Naive thymus-derived CD8-positive, alpha-beta T cell (primary cell): ENCODE results near the gene KCTD1. TPM values are rescaled to one million over a fixed set of nuclear protein-coding genes. Genes with fewer than 3 reads are reported as not detected.

Experiments used
- ATAC-seq, 2 donors: fragments of 150-1000 bp; cut with Tn5 transposase in 1 of 2; sonication (Bioruptor Pico), chemical (Tn5 transposase) in 1 of 2; 1 replicate in 1 of 2; 2 replicates in 1 of 2; pipeline ENCODE4 v1.10.0; 2021; ENCODE audit warnings: mild to moderate bottlenecking in 2 of 2, moderate library complexity in 2 of 2
- POLR2A ChIA-PET: fragments of 350-600 bp; sonication (Branson Sonifier 250); formaldehyde crosslinking; loops from one replicate; lab custom pipeline; 2021; ENCODE audit warnings: antibody characterized with exemption; lab: Charles Lee
- DNase-seq, 10 donors: peaks; one replicate each; pipeline versions ENCODE4 v3.0.0 to v3.0.0-alpha.2; 2020 to 2022
- H3K27ac Mint-ChIP-seq, 10 donors: one replicate each; pipeline ENCODE4 v1.8.0; 2020 to 2022; ENCODE audit warnings: mild to moderate bottlenecking in 10 of 10, mixed read lengths in 10 of 10, moderate library complexity in 4 of 10, inconsistent platforms in 1 of 10
- H3K27me3 Mint-ChIP-seq, 5 donors: one replicate each; pipeline ENCODE4 v1.8.0; 2021 to 2022; ENCODE audit warnings: mixed read lengths in 5 of 5
- H3K36me3 Mint-ChIP-seq, 3 donors: one replicate each; pipeline ENCODE4 v1.8.0; 2020 to 2022; ENCODE audit warnings: mixed read lengths in 3 of 3, mild to moderate bottlenecking in 2 of 3, inconsistent platforms in 1 of 3
- H3K4me1 Mint-ChIP-seq, 4 donors: one replicate each; pipeline ENCODE4 v1.8.0; 2021 to 2022; ENCODE audit warnings: mixed read lengths in 4 of 4
- H3K4me3 Mint-ChIP-seq, 10 donors: one replicate each; pipeline ENCODE4 v1.8.0; 2020 to 2022; ENCODE audit warnings: mild to moderate bottlenecking in 10 of 10, mixed read lengths in 10 of 10, moderate library complexity in 6 of 10, inconsistent platforms in 1 of 10
- H3K9me3 Mint-ChIP-seq, 9 donors: one replicate each; pipeline ENCODE4 v1.8.0; 2020 to 2022; ENCODE audit warnings: mixed read lengths in 9 of 9, mild to moderate bottlenecking in 3 of 9, inconsistent platforms in 1 of 9, moderate library complexity in 1 of 9
- polyA plus RNA-seq, 3 donors: library from polyadenylated mRNA; unstranded; fragments of 300-500 nt; fragmentation: Illumina TruSeq; gene quantifications; one replicate each; pipeline ENCODE4 v1.2.3, GENCODE V29; 2021
- total RNA-seq, 8 experiments: library from RNA in 2 of 8; stranded (reverse) in 2 of 8; gene quantifications; one replicate each; pipeline ENCODE4 v1.2.3 and lab custom pipeline; 2021 to 2026

KCTD1 gene
- total and polyA plus RNA-seq, 5 experiments from 2014 or later = 0.08 to 3.6 (median 0.81) TPM

GRCh38 chr18:26546170-26546874 is 2.0 kb downstream of the KCTD1 start:
- Mint-ChIP-seq H3K9me3 (peaks cover 0 to 3% (median 0%) of the 10 kb centered on the region in 9 donors), H3K27ac (no peak overlapping the region), H3K4me3 (peak overlapping the region; percentile 51 to 84 (median 73)), H3K36me3 (peaks cover 0 to 2% (median 0%) of the 10 kb centered on the region in 3 donors), H3K27me3 (peaks cover 1 to 17% (median 8%) of the 10 kb centered on the region in 5 donors), H3K4me1 (peaks cover 6 to 51% (median 50%) of the 10 kb centered on the region in 4 donors)
- POLR2A ChIA-PET = interaction anchor here (0.8 kb wide), 1 partner anchor 10 kb away, joined by 3 read pairs; no protein-coding TSS in a partner anchor
- ATAC-seq (no peak), DNase-seq (no peak)

- H3K27me3 Mint-ChIP-seq = peaks cover 0 to 11% (median 4%) of the 10 kb centered on the region in 5 donors
- H3K4me3 Mint-ChIP-seq = peak overlapping the region in 8 of 10 donors; percentile 5 to 84 (median 45)
- peaks cover 0 to 3% (median 0%) of the 10 kb centered on the region in 9 donors for H3K9me3 Mint-ChIP-seq
- H3K27ac Mint-ChIP-seq = no peak overlapping the region
- H3K36me3 Mint-ChIP-seq = peaks cover 0 to 3% (median 0%) of the 10 kb centered on the region in 3 donors
- H3K4me1 Mint-ChIP-seq = peaks cover 6 to 54% (median 51%) of the 10 kb centered on the region in 4 donors
- no peak for DNase-seq
- no peak for ATAC-seq
- POLR2A ChIA-PET = no interaction called here
These were observed 2.8 kb downstream of the KCTD1 start for GRCh38 chr18:26545335-26546123.

- POLR2A ChIA-PET = no interaction called here
- peak overlapping the region in 5 of 10 donors; percentile 5 to 52 (median 22) for H3K4me3 Mint-ChIP-seq
These were observed 3.9 kb downstream of the KCTD1 start for GRCh38 chr18:26544451-26544850.

GRCh38 chr18:26543373-26543772 is 5.0 kb downstream of the KCTD1 start:
- Mint-ChIP-seq H3K4me1 (peaks cover 4 to 59% (median 49%) of the 10 kb centered on the region in 4 donors), H3K4me3 (peak overlapping the region in 1 of 10 donors; percentile 3), H3K27me3 (peaks cover 0 to 2% (median 0%) of the 10 kb centered on the region in 5 donors), H3K27ac (no peak overlapping the region), H3K36me3 (peaks cover 0 to 3% (median 0%) of the 10 kb centered on the region in 3 donors), H3K9me3 (peaks cover 0 to 3% (median 0%) of the 10 kb centered on the region in 9 donors)
- POLR2A ChIA-PET = no interaction called here
- DNase-seq (no peak), ATAC-seq (no peak)

More at GRCh38 chr18:26544451-26544850, 3.9 kb downstream of the KCTD1 start:
- peaks cover 4 to 51% (median 45%) of the 10 kb centered on the region in 4 donors for H3K4me1 Mint-ChIP-seq
- peaks cover 0 to 3% (median 0%) of the 10 kb centered on the region in 5 donors for H3K27me3 Mint-ChIP-seq
- H3K9me3 Mint-ChIP-seq = peaks cover 0 to 3% (median 0%) of the 10 kb centered on the region in 9 donors
- ATAC-seq (no peak), DNase-seq (no peak)
- no peak overlapping the region for H3K27ac Mint-ChIP-seq
- H3K36me3 Mint-ChIP-seq = peaks cover 0 to 3% (median 0%) of the 10 kb centered on the region in 3 donors

GRCh38 chr18:26540043-26540628 is 8.2 kb downstream of the KCTD1 start:
- POLR2A ChIA-PET = no interaction called here

GRCh38 chr18:26538524-26538923 is 9.8 kb downstream of the KCTD1 start:
- no peak overlapping the region for H3K27ac Mint-ChIP-seq
- no peaks in the 10 kb centered on the region for H3K9me3 Mint-ChIP-seq
- no peaks in the 10 kb centered on the region for H3K27me3 Mint-ChIP-seq
- H3K36me3 Mint-ChIP-seq = peaks cover 0 to 3% (median 0%) of the 10 kb centered on the region in 3 donors
- POLR2A ChIA-PET = no interaction called here
- peaks cover 3 to 32% (median 15%) of the 10 kb centered on the region in 4 donors for H3K4me1 Mint-ChIP-seq
- no peak for DNase-seq
- no peak for ATAC-seq
- no peak overlapping the region for H3K4me3 Mint-ChIP-seq

More at GRCh38 chr18:26540043-26540628, 8.2 kb downstream of the KCTD1 start:
- no peak for DNase-seq
- no peaks in the 10 kb centered on the region for H3K9me3 Mint-ChIP-seq
- H3K36me3 Mint-ChIP-seq = peaks cover 0 to 3% (median 0%) of the 10 kb centered on the region in 3 donors
- no peak for ATAC-seq
- H3K4me1 Mint-ChIP-seq = peaks cover 4 to 47% (median 27%) of the 10 kb centered on the region in 4 donors
- H3K27me3 Mint-ChIP-seq = no peaks in the 10 kb centered on the region
- H3K27ac Mint-ChIP-seq = no peak overlapping the region
- H3K4me3 Mint-ChIP-seq = no peak overlapping the region

GRCh38 chr18:26536664-26537063 is 11.7 kb downstream of the KCTD1 start:
- H3K4me3 Mint-ChIP-seq = no peak overlapping the region
- H3K27me3 Mint-ChIP-seq = no peaks in the 10 kb centered on the region
- ATAC-seq (no peak), DNase-seq (no peak)
- no peaks in the 10 kb centered on the region for H3K9me3 Mint-ChIP-seq
- POLR2A ChIA-PET = no interaction called here
- peaks cover 0 to 26% (median 9%) of the 10 kb centered on the region in 4 donors for H3K4me1 Mint-ChIP-seq
- peaks cover 0 to 3% (median 0%) of the 10 kb centered on the region in 3 donors for H3K36me3 Mint-ChIP-seq
- H3K27ac Mint-ChIP-seq = no peak overlapping the region

GRCh38 chr18:26536032-26536431 is 12.3 kb downstream of the KCTD1 start:
- Mint-ChIP-seq H3K36me3 (no peaks in the 10 kb centered on the region), H3K4me1 (peaks cover 0 to 20% (median 9%) of the 10 kb centered on the region in 4 donors), H3K27me3 (no peaks in the 10 kb centered on the region), H3K27ac (no peak overlapping the region), H3K4me3 (no peak overlapping the region), H3K9me3 (no peaks in the 10 kb centered on the region)
- no peak for DNase-seq
- ATAC-seq = no peak
- POLR2A ChIA-PET = no interaction called here

- no peaks in the 10 kb centered on the region for H3K27me3 Mint-ChIP-seq
- peaks cover 0 to 16% (median 7%) of the 10 kb centered on the region in 4 donors for H3K4me1 Mint-ChIP-seq
- POLR2A ChIA-PET = no interaction called here
- H3K27ac Mint-ChIP-seq = no peak overlapping the region
- H3K4me3 Mint-ChIP-seq = no peak overlapping the region
- ATAC-seq = no peak
- DNase-seq = no peak
- no peaks in the 10 kb centered on the region for H3K9me3 Mint-ChIP-seq
- H3K36me3 Mint-ChIP-seq = no peaks in the 10 kb centered on the region
These were observed 12.7 kb downstream of the KCTD1 start for GRCh38 chr18:26535630-26536029.

- POLR2A ChIA-PET = no interaction called here
- no peak overlapping the region for H3K27ac Mint-ChIP-seq
- DNase-seq = no peak
These were observed 15.7 kb downstream of the KCTD1 start for GRCh38 chr18:26532367-26533340.

GRCh38 chr18:26531605-26532298 is 16.6 kb downstream of the KCTD1 start:
- Mint-ChIP-seq H3K9me3 (no peaks in the 10 kb centered on the region), H3K4me1 (peaks cover 0 to 5% (median 0%) of the 10 kb centered on the region in 4 donors), H3K4me3 (no peak overlapping the region), H3K36me3 (no peaks in the 10 kb centered on the region), H3K27me3 (peaks cover 0 to 5% (median 0%) of the 10 kb centered on the region in 5 donors), H3K27ac (peak overlapping the region in 1 of 10 donors; percentile 30)
- ATAC-seq (no peak), DNase-seq (no peak)
- POLR2A ChIA-PET = no interaction called here

More at GRCh38 chr18:26532367-26533340, 15.7 kb downstream of the KCTD1 start:
- Mint-ChIP-seq H3K9me3 (no peaks in the 10 kb centered on the region), H3K36me3 (no peaks in the 10 kb centered on the region), H3K4me1 (peaks cover 0 to 5% (median 0%) of the 10 kb centered on the region in 4 donors), H3K4me3 (no peak overlapping the region), H3K27me3 (peaks cover 0 to 5% (median 0%) of the 10 kb centered on the region in 5 donors)
- ATAC-seq = no peak
